ENCODE results near the gene SRPK2.

GRCh38 chr7:105131033-105131656 lies 257.6 kb downstream of the SRPK2 start:
- no peak for TF ChIP-seq CTCF (IDR thresholded peaks at IDR 0.05)
- no peak for TF ChIP-seq POLR2AphosphoS5 (IDR thresholded peaks at IDR 0.05)
- no peak for TF ChIP-seq POLR2A (IDR thresholded peaks at IDR 0.05)
- TF ChIP-seq EP300 (IDR thresholded peaks at IDR 0.05): no peak

All from sigmoid colon (tissue), 4 donors.